ENCODE measurements around the gene TENM4.

Gene TENM4

DNA sequence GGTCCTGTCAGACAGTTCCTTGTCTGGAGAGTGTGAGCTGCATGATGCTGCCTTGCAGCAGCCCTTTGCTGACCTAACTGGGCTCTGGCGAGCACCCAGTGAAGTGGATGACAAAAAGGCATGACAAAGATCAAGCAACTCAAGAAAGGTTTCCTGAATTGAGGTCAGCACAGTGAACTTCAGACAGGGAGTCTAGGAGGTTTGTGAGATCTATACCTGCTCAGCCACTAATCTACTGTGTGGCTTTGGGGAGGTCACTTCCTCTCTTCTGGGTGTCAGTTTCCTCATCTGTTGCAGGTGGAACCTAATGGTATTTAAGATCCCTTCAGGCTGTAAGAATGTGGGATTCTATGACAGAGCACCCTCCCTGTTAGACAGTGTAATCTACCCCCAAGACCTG lies 652.3 kb downstream of the TENM4 start:
- no peak for DNase-seq (ENCODE audit: low read depth in 2 of 2)

GRCh38 chr11:78787696-78788095 lies 653.1 kb downstream of the TENM4 start:
- no peak for DNase-seq (ENCODE audit: low read depth in 2 of 2)

DNA sequence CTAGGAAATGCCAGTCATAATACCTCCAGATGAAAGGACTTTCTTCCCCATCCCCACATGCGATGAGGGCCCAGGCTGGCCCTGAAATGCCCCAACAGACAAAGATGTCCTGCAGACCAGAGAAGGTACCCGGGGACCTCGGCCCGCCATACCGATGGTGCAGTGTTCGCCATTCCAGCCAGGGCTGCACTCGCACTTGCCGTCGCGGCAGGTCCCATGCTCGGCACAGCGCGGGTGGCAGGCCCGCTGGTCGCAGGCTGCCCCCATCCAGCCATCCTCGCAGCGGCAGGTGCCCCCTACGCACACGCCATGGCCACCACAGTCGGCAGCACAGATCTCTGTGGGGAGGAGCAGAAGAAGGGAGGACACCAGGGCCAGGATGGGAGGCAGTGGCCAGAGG lies 654.1 kb downstream of the TENM4 start:
- DNase-seq (ENCODE audit: low read depth in 2 of 2), result no peak

DNA sequence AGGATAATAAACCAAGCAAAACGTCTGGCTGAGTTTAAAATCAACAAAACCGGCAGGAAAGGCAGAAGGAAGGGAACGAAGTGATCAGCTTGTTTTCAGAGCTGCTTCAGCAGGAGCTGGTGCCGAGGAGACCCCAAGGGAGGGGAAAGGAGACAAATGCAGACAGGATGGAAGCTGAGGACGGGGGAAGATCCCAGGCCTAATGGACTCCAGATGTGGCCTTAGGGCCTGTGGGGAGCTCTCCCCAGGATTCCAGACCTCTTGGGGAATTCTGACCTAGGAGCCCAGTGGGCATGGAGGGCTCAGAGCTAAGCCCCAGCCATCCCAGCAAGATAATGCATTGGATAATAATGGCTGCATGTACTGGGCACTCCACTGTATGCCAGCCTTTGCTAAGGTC lies 654.7 kb downstream of the TENM4 start:
- no peak for DNase-seq (ENCODE audit: low read depth in 2 of 2)

DNA sequence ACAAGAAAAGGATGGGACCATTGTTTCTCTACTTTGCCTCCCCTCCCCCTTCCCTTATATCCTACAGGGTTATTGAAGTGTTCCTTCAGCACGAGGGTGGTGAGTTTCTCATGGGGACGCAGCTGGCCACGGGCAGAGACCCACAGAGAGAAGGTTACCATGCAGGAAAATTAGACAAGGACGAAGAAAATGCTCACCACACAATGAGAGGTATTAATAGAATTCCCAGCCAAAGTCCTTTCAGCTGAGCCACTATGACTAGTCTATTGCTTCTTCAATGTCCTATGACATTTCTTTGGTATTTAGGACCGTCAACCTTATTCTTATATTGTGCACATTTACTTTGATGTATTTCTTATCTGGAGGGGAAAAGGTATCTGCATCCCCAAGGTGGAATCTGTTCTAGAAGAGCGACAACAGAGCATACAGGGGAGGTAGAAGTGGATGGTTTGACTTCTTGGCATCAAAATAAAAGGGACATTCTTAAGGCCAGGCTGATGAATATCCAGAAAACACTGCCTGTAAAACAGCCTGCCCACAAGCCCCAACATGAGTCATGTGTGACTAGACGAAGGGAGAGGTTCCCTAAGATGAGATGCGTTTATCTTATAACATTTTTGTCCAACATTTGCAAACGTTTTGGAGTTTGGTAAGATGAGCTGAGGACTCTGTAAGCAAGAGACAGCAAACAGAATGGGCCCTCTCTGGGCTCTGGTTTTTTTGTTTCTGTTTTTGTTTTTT lies 656.3 kb downstream of the TENM4 start:
- DNase-seq (ENCODE audit: low read depth in 2 of 2), result no peak

DNA sequence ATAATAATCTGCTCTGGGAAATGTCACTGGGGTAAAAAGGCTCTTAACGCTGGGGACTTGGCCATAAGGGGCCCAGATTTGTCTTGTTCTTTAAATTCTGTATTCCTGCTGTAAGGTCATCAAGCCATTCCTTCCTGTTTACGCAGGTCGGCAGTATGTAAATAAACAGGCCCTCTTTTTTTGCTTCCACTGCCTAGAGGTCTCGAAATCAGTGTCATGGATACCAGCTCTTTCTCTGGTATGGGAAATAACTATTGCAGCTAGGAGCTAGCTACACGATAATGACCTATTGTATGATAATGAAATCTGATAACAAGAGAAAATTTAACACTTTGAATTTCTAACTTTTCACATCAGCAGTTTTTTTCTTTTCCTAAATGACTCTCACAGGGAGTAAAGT lies 657.0 kb downstream of the TENM4 start:
- no peak for DNase-seq (ENCODE audit: low read depth in 2 of 2)

DNA sequence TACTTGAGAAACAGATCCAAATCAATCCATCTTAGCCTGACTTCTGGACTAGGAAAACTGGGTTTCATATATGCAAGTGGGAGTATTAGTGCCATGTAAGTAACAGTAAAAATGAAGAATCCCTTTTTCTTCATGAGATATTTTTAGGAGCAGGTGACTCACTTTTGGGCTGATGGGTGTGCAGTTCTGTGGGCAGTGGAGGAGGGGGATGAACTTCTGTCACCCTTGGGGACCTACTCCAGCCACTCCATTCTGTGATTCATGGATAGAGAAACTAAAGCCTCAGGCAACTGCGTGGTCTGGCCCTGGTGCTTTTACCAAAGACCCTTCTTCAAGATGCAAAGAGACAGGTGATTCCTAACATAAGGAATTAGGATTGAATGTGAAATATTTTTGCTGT lies 657.5 kb downstream of the TENM4 start:
- DNase-seq (ENCODE audit: low read depth in 2 of 2), result no peak

DNA sequence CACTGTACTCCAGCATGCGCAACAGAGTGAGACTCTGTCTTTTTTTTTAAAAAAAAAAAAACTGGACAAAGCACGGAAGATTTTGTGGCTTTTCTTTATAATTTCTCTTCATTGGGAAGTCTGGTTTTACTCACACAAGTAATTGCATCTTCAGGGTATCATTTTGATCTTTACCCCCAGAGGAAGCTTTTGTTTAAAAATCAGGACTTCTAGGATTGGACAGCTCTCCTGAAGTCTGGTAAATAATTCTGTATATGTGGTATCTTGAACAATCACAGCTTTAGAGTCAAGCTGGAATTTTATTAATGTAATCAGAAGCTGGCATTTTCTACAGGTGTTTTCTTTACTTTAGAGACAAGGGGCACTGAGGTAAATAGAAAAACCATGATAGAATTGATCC lies 658.1 kb downstream of the TENM4 start:
- DNase-seq (ENCODE audit: low read depth in 2 of 2), result no peak

DNA sequence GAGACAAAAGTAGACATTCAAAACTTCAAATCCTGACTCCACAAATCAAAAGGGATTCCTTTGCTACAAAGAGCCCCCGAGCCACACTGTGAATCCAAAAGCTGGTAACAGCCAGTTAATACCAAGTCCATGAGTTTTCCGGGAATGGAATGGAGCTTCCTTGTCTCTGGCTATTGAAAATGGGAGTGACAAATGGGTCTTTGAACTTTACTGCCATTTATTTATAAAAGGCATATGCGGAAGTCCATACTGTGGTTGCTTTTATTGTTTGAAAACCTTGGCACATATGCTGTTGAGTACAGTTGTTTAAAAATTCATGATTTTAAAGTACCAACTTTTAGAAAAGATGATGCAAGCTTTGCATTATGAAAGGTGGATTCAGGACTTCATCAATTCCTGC lies 659.9 kb downstream of the TENM4 start:
- DNase-seq (ENCODE audit: low read depth in 2 of 2), result no peak

- no peak for DNase-seq (ENCODE audit: low read depth in 2 of 2)
Observed at GRCh38 chr11:78773492-78773891, 667.3 kb downstream of the TENM4 start.

DNA sequence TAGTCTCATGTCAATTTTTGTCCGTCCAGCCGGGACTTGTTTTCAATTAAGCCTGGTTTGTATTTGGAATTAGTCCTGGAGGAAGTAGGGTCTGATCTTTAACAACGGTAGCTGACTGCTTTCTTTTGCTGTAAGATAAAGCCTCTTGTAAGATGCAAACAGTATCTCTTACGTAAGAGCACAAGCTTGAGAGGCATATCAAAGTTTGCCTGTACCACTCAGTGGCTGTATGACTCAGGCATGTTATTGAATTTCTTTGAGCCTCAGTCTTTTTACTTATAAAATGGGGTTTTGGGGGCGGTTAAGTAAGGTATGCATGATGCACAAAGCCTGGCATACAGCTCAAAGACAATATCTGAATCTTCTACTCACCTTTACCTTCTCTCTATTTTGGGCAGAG lies 667.8 kb downstream of the TENM4 start:
- no peak for DNase-seq (ENCODE audit: low read depth in 2 of 2)

DNA sequence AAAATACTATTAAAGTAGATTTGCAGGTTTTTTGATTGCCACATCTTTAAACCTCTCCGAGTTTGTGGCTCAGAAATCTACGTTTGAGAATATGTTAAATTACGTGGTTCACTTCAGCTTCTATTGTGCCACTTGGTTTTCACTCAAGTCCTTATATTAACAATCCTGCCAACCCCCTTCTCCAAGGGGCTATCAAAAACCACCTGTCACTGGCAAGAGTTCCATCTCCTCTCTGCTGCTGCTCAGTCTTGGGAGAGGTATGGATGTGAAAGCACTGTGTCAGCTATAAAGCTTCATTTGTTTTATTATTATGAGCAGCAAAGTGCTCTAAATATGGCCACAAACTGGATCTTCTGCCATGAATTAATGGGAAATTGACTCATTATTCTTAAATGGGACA lies 668.6 kb downstream of the TENM4 start:
- DNase-seq (ENCODE audit: low read depth in 2 of 2), result no peak

DNA sequence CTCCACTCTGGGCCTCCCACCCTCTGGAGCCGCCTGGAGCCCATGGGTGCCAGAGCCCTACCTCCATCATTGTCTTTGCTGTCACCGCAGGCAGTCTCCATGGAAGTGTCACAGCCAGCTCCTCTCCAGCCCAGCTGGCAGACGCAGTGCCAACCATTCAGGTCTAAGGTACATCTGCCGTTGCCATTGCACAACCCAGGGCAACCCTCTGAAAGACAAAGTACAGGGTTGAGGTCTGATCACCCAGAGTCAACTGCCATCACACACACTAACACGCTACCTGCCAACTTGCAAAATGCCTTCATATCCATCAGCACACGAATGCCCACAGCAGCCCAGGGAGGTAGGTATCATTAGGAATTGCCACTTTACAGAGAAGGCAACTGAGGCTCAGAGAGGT lies 669.9 kb downstream of the TENM4 start:
- DNase-seq (ENCODE audit: low read depth in 2 of 2), result no peak

DNA sequence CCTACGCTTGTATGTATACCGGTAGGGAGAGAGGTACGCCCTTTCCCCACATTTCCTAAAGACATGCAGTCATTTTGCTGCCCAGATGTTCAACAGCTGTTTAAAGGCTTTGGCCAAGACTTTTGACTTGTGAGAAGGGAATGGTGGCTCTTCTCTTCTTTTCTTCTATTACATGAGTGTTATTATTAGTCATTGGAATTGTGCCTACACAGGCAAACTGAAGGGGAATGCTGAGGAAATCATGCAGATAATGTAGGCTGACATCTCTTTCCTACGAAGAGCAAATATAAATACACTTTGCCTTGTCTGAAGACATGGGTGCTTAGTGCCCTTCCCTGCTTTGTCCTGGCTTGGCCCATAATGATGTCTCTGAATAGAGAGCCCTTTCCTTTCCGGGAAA lies 671.9 kb downstream of the TENM4 start:
- DNase-seq (ENCODE audit: low read depth in 2 of 2), result no peak

DNA sequence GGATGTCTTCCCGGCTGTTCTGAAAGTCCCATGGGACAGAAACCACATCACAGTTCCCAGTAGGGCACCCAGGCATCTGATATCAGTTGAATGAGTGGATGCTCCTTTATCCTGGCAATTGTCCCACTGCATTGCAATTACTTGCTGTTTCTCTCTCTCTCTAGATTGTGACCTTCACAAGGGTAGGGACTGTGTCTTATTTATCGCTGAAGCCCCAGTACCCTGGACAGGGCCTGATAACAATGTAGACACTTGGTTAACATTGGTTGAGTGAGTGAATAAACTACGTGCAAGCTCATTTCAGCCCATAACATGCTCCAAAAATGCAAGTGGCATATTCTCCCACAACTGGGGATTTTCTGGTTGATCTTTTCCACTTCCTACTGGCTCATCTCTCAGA lies 672.5 kb downstream of the TENM4 start:
- DNase-seq (ENCODE audit: low read depth in 2 of 2), result no peak

DNA sequence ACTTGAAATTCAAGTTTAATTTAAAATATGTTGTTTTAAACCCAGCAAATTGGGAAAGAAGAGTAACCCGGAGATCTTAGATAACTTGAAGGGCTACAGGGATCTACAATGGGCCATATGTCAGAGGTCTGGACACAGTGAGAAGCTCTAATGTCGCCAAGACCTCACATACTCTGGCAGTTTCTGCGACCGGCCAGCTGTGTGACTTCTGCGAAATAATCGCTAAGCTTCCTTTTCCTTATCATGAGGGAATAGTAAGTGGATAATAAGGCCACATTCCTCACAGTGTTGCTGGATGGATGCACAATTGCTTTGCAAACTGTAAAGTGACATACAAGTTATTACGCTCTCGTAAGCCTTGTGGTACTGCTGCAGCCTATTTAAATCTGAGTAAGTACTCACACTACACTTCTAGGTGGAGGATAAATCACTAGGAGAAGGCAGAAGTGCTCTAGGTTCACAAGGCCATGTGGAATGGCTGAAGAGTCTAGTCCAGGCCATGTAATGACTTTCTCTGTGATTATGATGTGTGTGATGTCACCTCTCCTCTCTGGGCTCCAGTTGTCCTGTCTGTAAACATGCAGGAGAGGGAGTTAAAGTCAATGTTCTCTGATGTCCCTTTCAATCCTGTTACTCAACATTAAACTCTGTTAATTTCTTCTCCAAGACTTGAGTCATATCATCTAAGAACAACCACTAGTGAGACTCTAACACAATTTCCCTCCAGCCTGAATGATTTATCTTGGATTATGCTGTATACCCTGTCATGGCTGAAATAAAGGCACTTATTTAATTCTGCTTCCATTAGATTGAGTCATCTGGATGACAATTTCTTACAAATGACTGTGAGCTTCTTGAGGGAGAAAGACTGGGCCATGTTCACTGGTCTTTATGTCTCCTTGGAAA lies 673.5 kb downstream of the TENM4 start:
- DNase-seq (ENCODE audit: low read depth in 2 of 2), result no peak

DNA sequence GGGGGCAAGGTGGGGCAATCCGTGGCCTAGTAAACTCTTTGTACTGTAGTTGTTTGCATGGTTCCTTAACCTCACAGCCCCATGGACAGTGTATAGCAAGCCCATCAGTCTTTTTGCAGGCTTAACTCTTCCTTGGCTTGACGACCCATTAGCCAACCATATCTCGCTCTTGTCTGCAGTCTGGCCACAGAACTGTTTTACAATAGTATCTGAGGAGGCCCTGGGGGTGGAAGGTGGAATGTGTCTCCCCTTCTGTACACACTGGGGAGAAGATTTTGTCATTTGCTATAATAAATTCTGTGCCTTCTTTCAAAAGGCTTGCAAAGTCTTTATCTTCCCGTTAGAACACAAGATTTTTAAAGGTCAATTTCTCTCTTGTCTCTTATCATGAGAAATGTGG lies 675.9 kb downstream of the TENM4 start:
- DNase-seq (ENCODE audit: low read depth in 2 of 2), result no peak

GRCh38 chr11:78763664-78764063 lies 677.2 kb downstream of the TENM4 start:
- no peak for DNase-seq (ENCODE audit: low read depth in 2 of 2)

DNA sequence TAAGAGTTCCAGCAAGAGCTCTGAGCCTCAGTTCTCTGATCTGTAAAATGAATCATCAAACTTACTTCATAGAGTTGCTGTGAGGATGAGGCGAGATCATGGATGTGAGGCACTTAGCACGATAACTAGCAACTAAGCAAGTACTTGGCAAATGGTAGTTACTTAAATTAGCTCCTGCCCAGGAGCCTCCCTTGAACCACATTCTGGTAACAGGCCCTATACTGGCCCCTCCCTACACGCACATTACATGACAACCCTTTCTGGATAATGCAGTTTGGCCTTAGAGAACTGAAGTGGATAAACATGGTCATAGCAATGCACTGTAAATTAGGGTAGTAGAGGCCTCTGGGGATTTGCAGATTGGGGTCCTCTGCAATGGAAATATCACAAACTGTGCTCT lies 678.7 kb downstream of the TENM4 start:
- no peak for DNase-seq (ENCODE audit: low read depth in 2 of 2)

- no peak for DNase-seq (ENCODE audit: low read depth in 2 of 2)
Observed at GRCh38 chr11:78759071-78759470, 681.8 kb downstream of the TENM4 start.

DNA sequence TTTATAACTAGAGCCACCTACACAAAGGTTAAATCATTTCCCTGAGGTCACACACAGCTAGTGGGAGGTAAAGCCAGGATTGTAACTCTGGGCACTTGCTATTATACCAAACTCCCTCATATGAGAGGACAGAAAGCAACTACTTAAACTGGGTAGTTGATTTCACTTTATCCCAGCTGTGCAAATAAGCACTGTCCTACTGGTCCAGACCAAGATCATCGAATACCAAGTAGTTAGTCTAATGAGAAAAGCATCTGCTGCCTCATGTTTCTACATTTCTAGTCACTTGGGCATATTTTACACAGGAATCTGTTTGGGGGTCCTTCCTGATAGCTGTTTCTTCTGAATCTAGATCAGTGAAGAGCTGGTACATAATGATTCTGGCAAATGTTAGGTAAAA lies 687.5 kb downstream of the TENM4 start:
- no peak for DNase-seq (ENCODE audit: low read depth in 2 of 2)

DNA sequence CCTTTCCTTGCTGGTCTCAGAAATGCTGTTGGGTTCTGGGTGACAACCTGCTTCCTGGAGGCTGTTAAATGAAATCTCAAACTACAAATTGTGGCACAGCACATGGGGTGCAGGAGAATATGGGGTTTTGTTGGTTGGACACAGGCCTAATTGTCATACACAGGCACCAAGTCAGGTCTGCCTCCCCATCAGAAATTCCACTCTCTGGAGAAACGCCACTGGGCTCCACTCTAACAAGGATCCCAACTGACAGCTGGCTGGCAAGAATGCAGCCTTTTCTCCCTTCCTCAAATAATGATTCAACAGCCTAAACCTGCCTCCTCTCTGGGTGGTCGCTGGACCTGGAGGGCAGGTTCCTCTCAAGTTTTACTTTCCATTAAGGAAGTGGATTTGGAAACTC lies 688.3 kb downstream of the TENM4 start:
- DNase-seq (ENCODE audit: low read depth in 2 of 2), result no peak
